ENCODE results near the gene MEF2A.

DNA sequence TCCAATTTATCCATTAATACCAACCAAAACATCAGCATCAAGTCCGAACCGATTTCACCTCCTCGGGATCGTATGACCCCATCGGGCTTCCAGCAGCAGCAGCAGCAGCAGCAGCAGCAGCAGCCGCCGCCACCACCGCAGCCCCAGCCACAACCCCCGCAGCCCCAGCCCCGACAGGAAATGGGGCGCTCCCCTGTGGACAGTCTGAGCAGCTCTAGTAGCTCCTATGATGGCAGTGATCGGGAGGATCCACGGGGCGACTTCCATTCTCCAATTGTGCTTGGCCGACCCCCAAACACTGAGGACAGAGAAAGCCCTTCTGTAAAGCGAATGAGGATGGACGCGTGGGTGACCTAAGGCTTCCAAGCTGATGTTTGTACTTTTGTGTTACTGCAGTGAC, 146.6 kb downstream of the MEF2A start:
- TF ChIP-seq, protein P1, sequence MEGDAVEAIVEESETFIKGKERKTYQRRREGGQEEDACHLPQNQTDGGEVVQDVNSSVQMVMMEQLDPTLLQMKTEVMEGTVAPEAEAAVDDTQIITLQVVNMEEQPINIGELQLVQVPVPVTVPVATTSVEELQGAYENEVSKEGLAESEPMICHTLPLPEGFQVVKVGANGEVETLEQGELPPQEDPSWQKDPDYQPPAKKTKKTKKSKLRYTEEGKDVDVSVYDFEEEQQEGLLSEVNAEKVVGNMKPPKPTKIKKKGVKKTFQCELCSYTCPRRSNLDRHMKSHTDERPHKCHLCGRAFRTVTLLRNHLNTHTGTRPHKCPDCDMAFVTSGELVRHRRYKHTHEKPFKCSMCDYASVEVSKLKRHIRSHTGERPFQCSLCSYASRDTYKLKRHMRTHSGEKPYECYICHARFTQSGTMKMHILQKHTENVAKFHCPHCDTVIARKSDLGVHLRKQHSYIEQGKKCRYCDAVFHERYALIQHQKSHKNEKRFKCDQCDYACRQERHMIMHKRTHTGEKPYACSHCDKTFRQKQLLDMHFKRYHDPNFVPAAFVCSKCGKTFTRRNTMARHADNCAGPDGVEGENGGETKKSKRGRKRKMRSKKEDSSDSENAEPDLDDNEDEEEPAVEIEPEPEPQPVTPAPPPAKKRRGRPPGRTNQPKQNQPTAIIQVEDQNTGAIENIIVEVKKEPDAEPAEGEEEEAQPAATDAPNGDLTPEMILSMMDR (IDR thresholded peaks at IDR 0.05): no peak
- TF ChIP-seq POLR2A (IDR thresholded peaks at IDR 0.05): no peak

Measured in body of pancreas (tissue), 4 donors.